HEK293 (cell line): ENCODE measurements around the gene KPNA3.

Experiments
- GLI2 ChIP-seq: fragments of 450-650 bp; formaldehyde crosslinking; IDR thresholded peaks from 2 replicates; pipeline ENCODE4; 2017; ENCODE audit warnings: missing biosample characterization, missing genetic modification characterization, low read depth, borderline replicate concordance
- HIC1 ChIP-seq: fragments of 450-650 bp; formaldehyde crosslinking; IDR thresholded peaks from 2 replicates; pipeline ENCODE4 v1.5.1; 2016; ENCODE audit warnings: missing biosample characterization, missing genetic modification characterization
- HOXD13 ChIP-seq: sonication (generic); formaldehyde crosslinking; IDR thresholded peaks from 2 replicates; pipeline ENCODE4 v1.8.0; 2022; ENCODE audit warnings: missing genetic modification reagents, borderline replicate concordance
- KLF9 ChIP-seq: fragments of 450-650 bp; formaldehyde crosslinking; IDR thresholded peaks from 2 replicates; pipeline ENCODE4 v1.5.1; 2016; ENCODE audit warnings: missing biosample characterization, missing genetic modification characterization, low read depth
- MYNN ChIP-seq: fragments of 450-650 bp; formaldehyde crosslinking; IDR thresholded peaks from 2 replicates; pipeline ENCODE4 v1.5.1; 2016; ENCODE audit warnings: missing biosample characterization, missing genetic modification characterization, borderline replicate concordance
- PRDM10 ChIP-seq: fragments of 450-650 bp; formaldehyde crosslinking; IDR thresholded peaks from 2 replicates; pipeline ENCODE4 v1.5.1; 2016; ENCODE audit warnings: missing biosample characterization, missing genetic modification characterization
- PRDM4 ChIP-seq: fragments of 450-650 bp; formaldehyde crosslinking; IDR thresholded peaks from 2 replicates; pipeline ENCODE4 v1.5.1; 2017; ENCODE audit warnings: missing biosample characterization, missing genetic modification characterization
- SP2 ChIP-seq: fragments of 450-650 bp; formaldehyde crosslinking; IDR thresholded peaks from 2 replicates; pipeline ENCODE4 v1.5.1; 2016; ENCODE audit warnings: missing biosample characterization, missing genetic modification characterization
- ZBTB20 ChIP-seq: fragments of 450-650 bp; formaldehyde crosslinking; IDR thresholded peaks from 2 replicates; pipeline ENCODE4 v1.5.1; 2016; ENCODE audit warnings: missing biosample characterization, missing genetic modification characterization
- ZFP3 ChIP-seq: fragments of 450-650 bp; formaldehyde crosslinking; IDR thresholded peaks from 2 replicates; pipeline ENCODE4 v1.5.1; 2016; ENCODE audit warnings: low read depth, missing biosample characterization, missing genetic modification characterization
- ZNF114 ChIP-seq: fragments of 450-650 bp; formaldehyde crosslinking; IDR thresholded peaks from 2 replicates; pipeline ENCODE4 v1.5.0; 2017; ENCODE audit warnings: missing biosample characterization, missing genetic modification characterization
- ZNF175 ChIP-seq: fragments of 450-650 bp; formaldehyde crosslinking; IDR thresholded peaks from 2 replicates; pipeline ENCODE4 v1.5.1; 2016; ENCODE audit warnings: missing biosample characterization, missing genetic modification characterization
- ZNF19 ChIP-seq: fragments of 450-650 bp; formaldehyde crosslinking; IDR thresholded peaks from 2 replicates; pipeline ENCODE4; 2016; ENCODE audit warnings: missing biosample characterization, missing genetic modification characterization, low read depth
- ZNF202 ChIP-seq: fragments of 450-650 bp; formaldehyde crosslinking; IDR thresholded peaks from 2 replicates; pipeline ENCODE4 v1.5.1; 2016; ENCODE audit warnings: missing biosample characterization, missing genetic modification characterization, borderline replicate concordance
- ZNF266 ChIP-seq: fragments of 450-650 bp; formaldehyde crosslinking; IDR thresholded peaks from 2 replicates; pipeline ENCODE4 v1.5.1; 2016; ENCODE audit warnings: missing biosample characterization, missing genetic modification characterization, low read depth
- ZNF335 ChIP-seq: fragments of 450-650 bp; formaldehyde crosslinking; conservative IDR thresholded peaks from 2 replicates; pipeline ENCODE4 v1.5.1; 2016; ENCODE audit warnings: missing biosample characterization, missing genetic modification characterization
- ZNF341 ChIP-seq: fragments of 450-650 bp; formaldehyde crosslinking; IDR thresholded peaks from 2 replicates; pipeline ENCODE4; 2016; ENCODE audit warnings: low read depth, missing biosample characterization, missing genetic modification characterization
- ZNF362 ChIP-seq: fragments of 450-650 bp; formaldehyde crosslinking; IDR thresholded peaks from 2 replicates; pipeline ENCODE4 v1.5.1; 2016; ENCODE audit warnings: missing biosample characterization, missing genetic modification characterization
- ZNF426 ChIP-seq: fragments of 450-650 bp; formaldehyde crosslinking; IDR thresholded peaks from 2 replicates; pipeline ENCODE4 v1.5.1; 2017; ENCODE audit warnings: missing biosample characterization, missing genetic modification characterization, mild to moderate bottlenecking, inconsistent platforms, moderate library complexity
- ZNF510 ChIP-seq: fragments of 450-650 bp; formaldehyde crosslinking; IDR thresholded peaks from 2 replicates; pipeline ENCODE4 v1.5.1; 2018; ENCODE audit warnings: mild to moderate bottlenecking, missing genetic modification characterization, missing biosample characterization; ENCODE audit not compliant: insufficient replicate concordance
- ZNF549 ChIP-seq: fragments of 450-650 bp; IDR thresholded peaks from 2 replicates; pipeline ENCODE4 v1.5.1; 2018; ENCODE audit warnings: missing biosample characterization, missing genetic modification characterization, mild to moderate bottlenecking, inconsistent platforms, moderate library complexity
- TF ChIP-seq, protein P1 (sequence below): fragments of 450-650 bp; formaldehyde crosslinking; IDR thresholded peaks from 2 replicates; pipeline ENCODE4 v1.5.1; 2016; ENCODE audit warnings: missing biosample characterization, missing genetic modification characterization
- TF ChIP-seq, protein P2 (sequence below): fragments of 450-650 bp; IDR thresholded peaks from 2 replicates; pipeline ENCODE4 v1.5.1; 2018; ENCODE audit warnings: missing biosample characterization, missing genetic modification characterization
- TF ChIP-seq, protein P3 (sequence below): fragments of 450-650 bp; formaldehyde crosslinking; IDR thresholded peaks from 2 replicates; pipeline ENCODE4 v1.5.1; 2016; ENCODE audit warnings: missing biosample characterization, missing genetic modification characterization
- TF ChIP-seq, protein P4 (sequence below): sonication (generic); formaldehyde crosslinking; IDR thresholded peaks from 2 replicates; pipeline ENCODE4 v1.8.1; 2022; ENCODE audit warnings: mild to moderate bottlenecking, moderate library complexity, missing genetic modification reagents

The KPNA3 gene

GRCh38 chr13:49690995-49691784 is 101.3 kb downstream of the KPNA3 start, which contains the start of gene EBPL (continued):
- no peak for TF ChIP-seq ZNF362
- no peak for TF ChIP-seq MYNN (tag by site-specific recombination)
- no peak for TF ChIP-seq ZNF19 (tag by site-specific recombination)
- TF ChIP-seq ZFP3 (tag by site-specific recombination): no peak
- TF ChIP-seq ZNF510 (tag by site-specific recombination): no peak
- TF ChIP-seq ZNF114 (tag by site-specific recombination): no peak
- no peak for TF ChIP-seq ZNF549 (tag by site-specific recombination)
- TF ChIP-seq, protein P1, sequence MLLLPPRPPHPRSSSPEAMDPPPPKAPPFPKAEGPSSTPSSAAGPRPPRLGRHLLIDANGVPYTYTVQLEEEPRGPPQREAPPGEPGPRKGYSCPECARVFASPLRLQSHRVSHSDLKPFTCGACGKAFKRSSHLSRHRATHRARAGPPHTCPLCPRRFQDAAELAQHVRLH (tag by site-specific recombination): no peak
- TF ChIP-seq HOXD13 (CRISPR knock-in tag): no peak
- TF ChIP-seq SP2 (tag by site-specific recombination): peak; percentile 94
- TF ChIP-seq PRDM10 (tag by site-specific recombination): no peak
- no peak for TF ChIP-seq PRDM4
- TF ChIP-seq ZNF202 (tag by site-specific recombination): peak; percentile 93; the same call in 1 of the 2 replicates
- TF ChIP-seq ZNF335: peak; percentile 73
- TF ChIP-seq KLF9 (tag by site-specific recombination): peak; percentile 0; the same call in 1 of the 2 replicates
- TF ChIP-seq HIC1: peak; percentile 92
- TF ChIP-seq, protein P2, sequence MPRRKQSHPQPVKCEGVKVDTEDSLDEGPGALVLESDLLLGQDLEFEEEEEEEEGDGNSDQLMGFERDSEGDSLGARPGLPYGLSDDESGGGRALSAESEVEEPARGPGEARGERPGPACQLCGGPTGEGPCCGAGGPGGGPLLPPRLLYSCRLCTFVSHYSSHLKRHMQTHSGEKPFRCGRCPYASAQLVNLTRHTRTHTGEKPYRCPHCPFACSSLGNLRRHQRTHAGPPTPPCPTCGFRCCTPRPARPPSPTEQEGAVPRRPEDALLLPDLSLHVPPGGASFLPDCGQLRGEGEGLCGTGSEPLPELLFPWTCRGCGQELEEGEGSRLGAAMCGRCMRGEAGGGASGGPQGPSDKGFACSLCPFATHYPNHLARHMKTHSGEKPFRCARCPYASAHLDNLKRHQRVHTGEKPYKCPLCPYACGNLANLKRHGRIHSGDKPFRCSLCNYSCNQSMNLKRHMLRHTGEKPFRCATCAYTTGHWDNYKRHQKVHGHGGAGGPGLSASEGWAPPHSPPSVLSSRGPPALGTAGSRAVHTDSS (tag by site-specific recombination): no peak
- TF ChIP-seq, protein P3, sequence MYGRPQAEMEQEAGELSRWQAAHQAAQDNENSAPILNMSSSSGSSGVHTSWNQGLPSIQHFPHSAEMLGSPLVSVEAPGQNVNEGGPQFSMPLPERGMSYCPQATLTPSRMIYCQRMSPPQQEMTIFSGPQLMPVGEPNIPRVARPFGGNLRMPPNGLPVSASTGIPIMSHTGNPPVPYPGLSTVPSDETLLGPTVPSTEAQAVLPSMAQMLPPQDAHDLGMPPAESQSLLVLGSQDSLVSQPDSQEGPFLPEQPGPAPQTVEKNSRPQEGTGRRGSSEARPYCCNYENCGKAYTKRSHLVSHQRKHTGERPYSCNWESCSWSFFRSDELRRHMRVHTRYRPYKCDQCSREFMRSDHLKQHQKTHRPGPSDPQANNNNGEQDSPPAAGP (tag by site-specific recombination): no peak
- peak; percentile 78 for TF ChIP-seq ZNF341 (tag by site-specific recombination)
- TF ChIP-seq, protein P4, sequence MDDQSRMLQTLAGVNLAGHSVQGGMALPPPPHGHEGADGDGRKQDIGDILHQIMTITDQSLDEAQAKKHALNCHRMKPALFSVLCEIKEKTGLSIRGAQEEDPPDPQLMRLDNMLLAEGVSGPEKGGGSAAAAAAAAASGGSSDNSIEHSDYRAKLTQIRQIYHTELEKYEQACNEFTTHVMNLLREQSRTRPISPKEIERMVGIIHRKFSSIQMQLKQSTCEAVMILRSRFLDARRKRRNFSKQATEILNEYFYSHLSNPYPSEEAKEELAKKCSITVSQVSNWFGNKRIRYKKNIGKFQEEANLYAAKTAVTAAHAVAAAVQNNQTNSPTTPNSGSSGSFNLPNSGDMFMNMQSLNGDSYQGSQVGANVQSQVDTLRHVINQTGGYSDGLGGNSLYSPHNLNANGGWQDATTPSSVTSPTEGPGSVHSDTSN (CRISPR knock-in tag): peak; percentile 61; the same call in 1 of the 2 replicates
- no peak for TF ChIP-seq ZNF175 (tag by site-specific recombination)
- peak; percentile 74 for TF ChIP-seq ZBTB20 (tag by site-specific recombination)
- no peak for TF ChIP-seq ZNF266
- TF ChIP-seq GLI2: no peak
- no peak for TF ChIP-seq ZNF426 (tag by site-specific recombination)
